GM21529 (cell line): Measurements from ENCODE around the gene SLC5A4.
"Not testable (repeated sequence)": the region's sequence is repeated elsewhere in the genome, so short reads cannot be mapped to it uniquely, and the experiment has no call there.

Experiments
- ATAC-seq: cut with Tn5 transposase; IDR thresholded peaks from one replicate; pipeline ENCODE4 v1.9.1; 2021; ENCODE audit not compliant: unreplicated experiment

SLC5A4 gene

GRCh38 chr22:32202161-32202538 is 53.0 kb downstream of the SLC5A4 start:
- ATAC-seq, result no peak

- ATAC-seq, result no peak
Observed at GRCh38 chr22:32200752-32201151, 54.4 kb downstream of the SLC5A4 start.

- ATAC-seq, result no peak
Observed at GRCh38 chr22:32199961-32200360, 55.2 kb downstream of the SLC5A4 start.

- ATAC-seq, result no peak
Observed at GRCh38 chr22:32199341-32199740, 55.8 kb downstream of the SLC5A4 start.

GRCh38 chr22:32197553-32198226 is 57.5 kb downstream of the SLC5A4 start:
- ATAC-seq, result not testable (repeated sequence)

GRCh38 chr22:32195900-32196299 is 59.2 kb downstream of the SLC5A4 start:
- not testable (repeated sequence) for ATAC-seq

GRCh38 chr22:32193346-32193745 is 61.8 kb downstream of the SLC5A4 start:
- ATAC-seq, result not testable (repeated sequence)

GRCh38 chr22:32191021-32191420 is 64.1 kb downstream of the SLC5A4 start:
- not testable (repeated sequence) for ATAC-seq

GRCh38 chr22:32185821-32186220 is 69.3 kb downstream of the SLC5A4 start:
- ATAC-seq, result no peak

- ATAC-seq, result no peak
Observed at GRCh38 chr22:32183625-32184024, 71.5 kb downstream of the SLC5A4 start.

GRCh38 chr22:32181043-32181442 is 74.1 kb downstream of the SLC5A4 start:
- ATAC-seq, result no peak

- ATAC-seq, result no peak
Observed at GRCh38 chr22:32177221-32177765, 77.9 kb downstream of the SLC5A4 start.

GRCh38 chr22:32175683-32176644 is 79.2 kb downstream of the SLC5A4 start:
- no peak for ATAC-seq

GRCh38 chr22:32175115-32175514 is 80.0 kb downstream of the SLC5A4 start:
- no peak for ATAC-seq
